Endothelial cell of umbilical vein (primary cell): Measurements from ENCODE around the gene KIFAP3. TPM values are rescaled to one million over a fixed set of nuclear protein-coding genes. Genes with fewer than 3 reads are reported as not detected.

Source experiments
- BruUV-seq: library from RNA; stranded (reverse); fragments of 400-500 nt; replicated peaks from 2 replicates; lab custom pipeline; 2021; lab: Mats Ljungman, UMichigan
- CTCF ChIA-PET: fragments of 300-600, 350-600 bp; sonication (Branson Sonifier 250); formaldehyde crosslinking; loops from one replicate; lab custom pipeline; 2021; ENCODE audit warnings: antibody characterized with exemption, inconsistent platforms; lab: Charles Lee
- POLR2A ChIA-PET: fragments of 300-600, 350-600 bp; sonication (Branson Sonifier 250); formaldehyde crosslinking; loops from one replicate; lab custom pipeline; 2021; ENCODE audit warnings: antibody characterized with exemption, inconsistent platforms; lab: Charles Lee
- DNase-seq: peaks from one replicate; pipeline ENCODE4 v3.0.0-alpha.2; 2011; ENCODE audit warnings: low read depth, low spot score
- FAIRE-seq: peaks from 2 replicates; lab custom pipeline; 2011; peaks lifted over from hg19 to GRCh38; lab: Jason Lieb, UNC
- H2AFZ ChIP-seq: 2 replicates; pipeline ENCODE4 v1.6.0; 2012; ENCODE audit warnings: low read depth, low read length, control low read depth, inconsistent platforms
- H3K27ac ChIP-seq: 2 replicates; pipeline ENCODE4 v1.5.1; 2011; ENCODE audit warnings: low read depth, mild to moderate bottlenecking, control low read depth, low read length, moderate library complexity; ENCODE audit not compliant: insufficient read depth
- H3K27me3 ChIP-seq, 2 experiments: 2 replicates each; pipeline versions ENCODE4 v1.6.0 to v1.6.1; 2011; ENCODE audit warnings: low read length in 2 of 2, mixed read lengths in 1 of 2; ENCODE audit not compliant: control insufficient read depth in 2 of 2, insufficient read depth in 2 of 2
- H3K36me3 ChIP-seq, 2 experiments: 2 replicates in 1 of 2; 3 replicates in 1 of 2; pipeline ENCODE4 v1.5.1; 2011; ENCODE audit warnings: low read length in 2 of 2, mild to moderate bottlenecking in 1 of 2, moderate library complexity in 1 of 2; ENCODE audit not compliant: control insufficient read depth in 2 of 2, insufficient read depth in 2 of 2; ENCODE audit errors: extremely low read depth in 1 of 2
- H3K4me1 ChIP-seq: 3 replicates; pipeline ENCODE4 v1.5.1; 2011; ENCODE audit warnings: mild to moderate bottlenecking, low read length; ENCODE audit not compliant: control insufficient read depth, insufficient read depth; ENCODE audit errors: extremely low read depth
- H3K4me2 ChIP-seq: 2 replicates; pipeline ENCODE4 v1.6.1; 2011; ENCODE audit warnings: low read length, control low read depth, mixed read lengths; ENCODE audit not compliant: insufficient read depth
- H3K4me3 ChIP-seq, 3 experiments: fragments of 200-600 bp in 1 of 3; sonication (generic), shearing (Covaris generic) in 1 of 3; replicated peaks in 1 of 3; 2 replicates each; pipeline ENCODE4 v1.5.1; 2011 to 2016; ENCODE audit warnings: control low read depth in 3 of 3, low read length in 3 of 3, mild to moderate bottlenecking in 2 of 3, inconsistent platforms in 1 of 3, low read depth in 1 of 3, moderate library complexity in 1 of 3; ENCODE audit not compliant: insufficient read depth in 1 of 3
- H3K79me2 ChIP-seq: 2 replicates; pipeline ENCODE4 v1.6.0; 2012; ENCODE audit warnings: low read length, inconsistent platforms; ENCODE audit not compliant: control insufficient read depth, insufficient read depth
- H3K9ac ChIP-seq: replicated peaks from 2 replicates; pipeline ENCODE3; 2011; ENCODE audit warnings: low read length, control low read depth; ENCODE audit not compliant: insufficient read depth; ENCODE audit errors: extremely low read depth
- H3K9me1 ChIP-seq: replicated peaks from 3 replicates; pipeline ENCODE4 v1.6.0; 2011; ENCODE audit warnings: mild to moderate bottlenecking, low read length; ENCODE audit not compliant: control insufficient read depth, insufficient read depth; ENCODE audit errors: extremely low read depth
- H3K9me3 ChIP-seq: replicated peaks from 2 replicates; pipeline ENCODE4 v1.5.1; 2012; ENCODE audit warnings: low read length, inconsistent platforms; ENCODE audit not compliant: control insufficient read depth, insufficient read depth
- H4K20me1 ChIP-seq: replicated peaks from 2 replicates; pipeline ENCODE3; 2011; ENCODE audit warnings: mild to moderate bottlenecking, low read length; ENCODE audit not compliant: control insufficient read depth, insufficient read depth; ENCODE audit errors: extremely low read depth
- EZH2 ChIP-seq: IDR thresholded peaks from 2 replicates; pipeline ENCODE4 v1.6.1; 2012; ENCODE audit warnings: borderline replicate concordance, low read depth, mild to moderate bottlenecking, moderate library complexity, low read length, inconsistent platforms; ENCODE audit not compliant: severe bottlenecking
- FOS ChIP-seq: IDR thresholded peaks from 2 replicates; pipeline ENCODE4 v1.6.1; 2011; ENCODE audit warnings: mild to moderate bottlenecking, low read length, moderate library complexity, borderline replicate concordance; ENCODE audit not compliant: insufficient read depth
- GATA2 ChIP-seq: IDR thresholded peaks from 2 replicates; pipeline ENCODE4 v1.7.0; 2011; ENCODE audit warnings: low read depth, mild to moderate bottlenecking, moderate library complexity, mixed read lengths, low read length; ENCODE audit not compliant: insufficient read length, insufficient read depth
- JUN ChIP-seq: IDR thresholded peaks from 2 replicates; pipeline ENCODE4 v1.6.1; 2011; ENCODE audit warnings: borderline replicate concordance, low read depth; ENCODE audit not compliant: insufficient read length, insufficient read depth
- MYC ChIP-seq: IDR thresholded peaks from one replicate; pipeline ENCODE4 v1.6.1; 2011; ENCODE audit warnings: mild to moderate bottlenecking, low read depth, low read length
- POLR2A ChIP-seq: IDR thresholded peaks from 2 replicates; pipeline ENCODE4 v1.6.1; 2012; ENCODE audit warnings: low read depth, mild to moderate bottlenecking, control low read depth, low read length
- POLR2AphosphoS5 ChIP-seq: IDR thresholded peaks from 2 replicates; pipeline ENCODE4 v1.6.1; 2012; ENCODE audit warnings: low read depth, mild to moderate bottlenecking, control low read depth, low read length, moderate library complexity; ENCODE audit not compliant: insufficient read depth
- dilution Hi-C: fragments of 300-500 bp; cut with MboI; formaldehyde crosslinking; loops from one replicate; pipeline ENCODE4 v1.15.0; 2019; ENCODE audit warnings: low sequenced_read_pairs; ENCODE audit not compliant: extremely low pct_ligation_motif_present
- intact Hi-C: fragments of 100-400 bp; cut with micrococcal nuclease; formaldehyde crosslinking; loops from one replicate; pipeline ENCODE4 v1.10.0; 2022
- polyA plus RNA-seq, 4 experiments: library from polyadenylated mRNA; depleted of rRNA in 3 of 4; stranded (reverse) in 3 of 4; unstranded in 1 of 4; fragments of >200 nt; gene quantifications; 2 replicates each; pipeline versions ENCODE4 v1.2.1 to v1.2.3, GENCODE V29; 2011 to 2012; ENCODE audit warnings: missing spikeins in 1 of 4
- total RNA-seq: library from RNA; stranded (reverse); gene quantifications from 2 replicates; pipeline ENCODE4 v1.2.3, GENCODE V29; 2021
- TF ChIP-seq, protein P1 (sequence below): IDR thresholded peaks from 2 replicates; pipeline ENCODE4 v1.6.1; 2011; ENCODE audit not compliant: insufficient read depth, insufficient read length
- TF ChIP-seq, protein P2 (sequence below), 2 donors: IDR thresholded peaks; 1 replicate in 1 of 2; 2 replicates in 1 of 2; pipeline ENCODE4 v1.5.1; 2011; ENCODE audit warnings: low read length in 2 of 2, mild to moderate bottlenecking in 2 of 2, moderate library complexity in 2 of 2, control low read depth in 1 of 2, inconsistent platforms in 1 of 2, low read depth in 1 of 2; ENCODE audit not compliant: insufficient read depth in 1 of 2; ENCODE audit errors: extremely low read depth in 1 of 2

Gene KIFAP3
- total and polyA plus RNA-seq, 2 donors (not counting 3 experiments of a cell fraction or from before 2014, with no cell fraction given), result 6.4 to 17.5 TPM

GRCh38 chr1:169904834-169905233 lies 169.7 kb downstream of the KIFAP3 start:
- peaks cover 7 to 10% of the 10 kb centered on the region in 2 experiments for H3K27me3 ChIP-seq
- CTCF ChIA-PET, result interaction anchor here (1.2 kb wide), 1 partner anchor 760 kb away, joined by 3 read pairs; no protein-coding TSS in a partner anchor
- no peaks in the 10 kb centered on the region for H3K36me3 ChIP-seq
- H3K4me3 ChIP-seq, result no peak overlapping the region
- H3K9ac ChIP-seq, result no peak overlapping the region
- POLR2A ChIA-PET, result no interaction called here
- H3K9me3 ChIP-seq, result no peaks in the 10 kb centered on the region
- BruUV-seq, result no TSS peak
- no peaks in the 10 kb centered on the region for H3K79me2 ChIP-seq
- dilution Hi-C loops (no loop called here), intact Hi-C loops (no loop called here)
- H3K9me1 ChIP-seq, result no peaks in the 10 kb centered on the region
- DNase-seq (no peak), FAIRE-seq (no peak)
- no peak for TF ChIP-seq MYC
- no peak for TF ChIP-seq GATA2
- TF ChIP-seq FOS, result no peak
- TF ChIP-seq EZH2, result no peak
- TF ChIP-seq POLR2A, result no peak
- TF ChIP-seq, protein P1, sequence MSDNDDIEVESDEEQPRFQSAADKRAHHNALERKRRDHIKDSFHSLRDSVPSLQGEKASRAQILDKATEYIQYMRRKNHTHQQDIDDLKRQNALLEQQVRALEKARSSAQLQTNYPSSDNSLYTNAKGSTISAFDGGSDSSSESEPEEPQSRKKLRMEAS, result no peak
- TF ChIP-seq JUN, result no peak
- no peak for TF ChIP-seq POLR2AphosphoS5
- TF ChIP-seq, protein P2, sequence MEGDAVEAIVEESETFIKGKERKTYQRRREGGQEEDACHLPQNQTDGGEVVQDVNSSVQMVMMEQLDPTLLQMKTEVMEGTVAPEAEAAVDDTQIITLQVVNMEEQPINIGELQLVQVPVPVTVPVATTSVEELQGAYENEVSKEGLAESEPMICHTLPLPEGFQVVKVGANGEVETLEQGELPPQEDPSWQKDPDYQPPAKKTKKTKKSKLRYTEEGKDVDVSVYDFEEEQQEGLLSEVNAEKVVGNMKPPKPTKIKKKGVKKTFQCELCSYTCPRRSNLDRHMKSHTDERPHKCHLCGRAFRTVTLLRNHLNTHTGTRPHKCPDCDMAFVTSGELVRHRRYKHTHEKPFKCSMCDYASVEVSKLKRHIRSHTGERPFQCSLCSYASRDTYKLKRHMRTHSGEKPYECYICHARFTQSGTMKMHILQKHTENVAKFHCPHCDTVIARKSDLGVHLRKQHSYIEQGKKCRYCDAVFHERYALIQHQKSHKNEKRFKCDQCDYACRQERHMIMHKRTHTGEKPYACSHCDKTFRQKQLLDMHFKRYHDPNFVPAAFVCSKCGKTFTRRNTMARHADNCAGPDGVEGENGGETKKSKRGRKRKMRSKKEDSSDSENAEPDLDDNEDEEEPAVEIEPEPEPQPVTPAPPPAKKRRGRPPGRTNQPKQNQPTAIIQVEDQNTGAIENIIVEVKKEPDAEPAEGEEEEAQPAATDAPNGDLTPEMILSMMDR (IDR thresholded peaks at IDR 0.05; ENCODE audit: extremely low read depth in 1 of 2, insufficient read depth in 1 of 2, low read depth in 1 of 2, low read length in 2 of 2), result no peak
- no peaks in the 10 kb centered on the region for H4K20me1 ChIP-seq
- H2AFZ ChIP-seq, result no peak overlapping the region
- H3K4me1 ChIP-seq, result peaks cover 9% of the 10 kb centered on the region
- H3K4me2 ChIP-seq, result no peak overlapping the region
- H3K27ac ChIP-seq, result no peak overlapping the region
